Raji (cell line): ENCODE measurements around the gene STK38L.

Source experiments
- POLR2A ChIP-seq: IDR thresholded peaks from 2 replicates; pipeline ENCODE4 v1.6.1; 2011; ENCODE audit warnings: low read depth, low read length, control low read depth; ENCODE audit not compliant: insufficient read depth

The STK38L gene

DNA sequence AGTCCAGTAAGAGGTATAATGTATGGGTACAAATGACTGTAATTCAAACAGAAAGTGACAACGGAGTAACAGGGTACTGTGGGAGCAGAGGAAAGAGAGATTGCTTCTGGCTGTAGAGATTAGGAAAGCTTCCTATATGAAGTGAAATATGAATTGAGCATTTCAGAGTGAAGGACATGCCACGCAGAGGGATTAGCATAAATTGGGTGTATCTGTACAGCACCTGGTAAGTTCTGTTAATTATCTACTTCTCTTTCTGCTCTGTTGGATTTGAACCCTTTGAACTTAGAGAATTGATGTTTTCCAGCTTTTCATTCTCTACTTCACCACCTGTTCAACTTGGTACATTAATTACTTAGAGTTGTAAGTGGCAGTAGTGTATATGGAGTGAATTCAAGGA lies 8.8 kb downstream of the STK38L start:
- TF ChIP-seq POLR2A, result no peak

DNA sequence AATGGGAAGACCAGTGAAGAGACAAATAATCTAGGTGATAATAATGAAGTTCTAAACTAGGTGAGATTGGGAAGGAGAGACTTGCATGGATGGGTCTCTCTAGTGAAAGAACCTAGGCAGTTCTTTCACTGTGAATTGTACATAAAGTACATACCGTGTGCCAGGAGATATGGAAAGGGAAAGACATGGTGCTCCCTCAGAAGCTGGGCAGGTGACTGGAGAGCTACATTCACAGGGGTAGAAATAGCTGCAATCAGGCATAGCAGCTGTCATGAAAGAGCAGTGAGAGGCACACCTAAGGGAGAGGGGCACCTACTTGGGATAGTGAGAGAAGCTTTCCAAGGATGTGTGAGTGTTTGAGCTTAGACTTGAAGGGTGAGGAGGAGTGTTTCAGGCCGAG lies 9.3 kb downstream of the STK38L start:
- no peak for TF ChIP-seq POLR2A

GRCh38 chr12:27255806-27256205 lies 11.7 kb downstream of the STK38L start:
- no peak for TF ChIP-seq POLR2A

DNA sequence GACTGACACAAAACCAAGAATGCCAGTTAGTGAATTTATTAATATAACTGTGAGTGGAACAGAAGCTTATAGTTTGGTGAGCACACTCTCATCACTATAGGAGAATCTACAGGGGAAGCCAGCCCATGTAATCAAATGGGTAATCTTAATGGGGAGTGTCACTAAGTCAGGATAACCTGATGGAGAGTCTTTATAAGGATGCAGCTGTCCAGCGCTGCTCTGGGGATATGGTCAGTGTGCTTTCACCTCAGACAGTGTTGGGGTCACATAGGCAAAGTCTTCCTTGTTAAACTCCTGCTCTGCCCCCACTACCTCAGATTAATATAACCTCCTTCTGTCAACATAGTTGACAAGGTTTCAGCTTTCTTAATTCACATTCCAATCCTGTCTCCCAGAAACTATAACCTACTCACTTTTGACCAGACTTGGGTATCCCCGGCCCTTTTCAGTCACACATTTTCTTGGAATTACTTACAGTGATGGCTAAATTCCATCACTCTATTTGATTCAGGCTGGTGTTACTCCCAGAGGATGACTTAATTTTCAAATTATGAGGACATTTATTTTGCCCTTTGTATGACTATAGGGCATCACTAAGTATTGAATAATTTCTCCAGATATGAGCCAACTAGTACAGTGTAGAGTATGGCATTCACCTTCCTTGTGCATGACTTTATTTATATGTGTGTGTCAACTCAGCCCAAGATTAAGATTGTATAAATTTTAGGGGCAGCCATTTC lies 13.2 kb downstream of the STK38L start:
- no peak for TF ChIP-seq POLR2A

GRCh38 chr12:27260746-27261145 lies 16.7 kb downstream of the STK38L start:
- TF ChIP-seq POLR2A, result no peak

- no peak for TF ChIP-seq POLR2A
Measured at GRCh38 chr12:27261866-27262265, 17.8 kb downstream of the STK38L start.

GRCh38 chr12:27270148-27270547 lies 26.1 kb downstream of the STK38L start:
- no peak for TF ChIP-seq POLR2A

DNA sequence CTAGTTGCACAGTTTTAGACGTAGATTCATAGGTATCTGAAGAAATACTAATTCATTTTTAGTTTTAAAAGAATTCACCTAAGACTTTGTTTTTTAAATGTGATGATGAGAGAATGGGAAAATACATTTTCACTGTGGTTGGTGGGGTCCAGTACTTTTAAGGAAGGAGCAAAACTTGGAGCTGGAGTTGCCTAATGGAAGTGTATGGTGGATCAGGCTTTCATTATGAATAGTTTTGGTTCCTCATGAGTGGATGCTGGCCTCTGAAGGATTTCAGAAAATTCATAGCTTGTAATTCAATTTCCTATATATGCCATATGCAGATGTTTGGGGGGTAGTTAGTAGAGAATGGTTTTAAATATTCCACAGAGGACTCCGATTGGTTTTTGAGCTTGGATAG lies 27.1 kb downstream of the STK38L start:
- TF ChIP-seq POLR2A, result no peak

DNA sequence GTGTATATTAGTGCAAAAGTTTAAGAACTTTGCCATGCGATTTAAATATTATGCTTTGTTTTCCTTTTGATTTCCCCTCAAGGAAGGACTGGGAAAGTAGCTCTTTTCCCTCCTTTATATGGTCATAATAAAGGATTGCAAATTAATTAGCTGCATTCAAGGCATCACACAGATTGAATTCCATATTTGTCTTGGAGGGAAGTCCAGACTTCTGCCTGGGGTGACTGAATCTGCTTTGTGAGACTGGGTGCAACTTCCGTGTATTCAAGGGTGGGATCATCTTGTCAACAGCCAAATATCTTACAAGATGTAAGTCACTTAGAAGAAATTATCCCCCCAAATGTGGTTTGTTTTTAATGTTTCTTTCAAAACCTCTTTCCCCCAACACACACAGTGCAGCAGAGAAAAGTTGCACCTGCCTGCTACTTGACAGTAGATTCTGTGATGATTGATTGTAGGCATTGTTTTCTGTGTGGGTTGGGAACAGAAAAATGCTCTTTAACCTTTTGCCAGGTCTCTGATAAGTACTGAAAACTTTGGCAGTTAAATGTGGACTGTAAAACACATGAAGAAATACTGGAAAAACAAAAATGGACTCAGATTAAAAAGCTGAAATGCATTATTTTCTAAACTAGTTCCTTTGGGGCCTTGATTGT lies 28.4 kb downstream of the STK38L start:
- TF ChIP-seq POLR2A, result no peak

DNA sequence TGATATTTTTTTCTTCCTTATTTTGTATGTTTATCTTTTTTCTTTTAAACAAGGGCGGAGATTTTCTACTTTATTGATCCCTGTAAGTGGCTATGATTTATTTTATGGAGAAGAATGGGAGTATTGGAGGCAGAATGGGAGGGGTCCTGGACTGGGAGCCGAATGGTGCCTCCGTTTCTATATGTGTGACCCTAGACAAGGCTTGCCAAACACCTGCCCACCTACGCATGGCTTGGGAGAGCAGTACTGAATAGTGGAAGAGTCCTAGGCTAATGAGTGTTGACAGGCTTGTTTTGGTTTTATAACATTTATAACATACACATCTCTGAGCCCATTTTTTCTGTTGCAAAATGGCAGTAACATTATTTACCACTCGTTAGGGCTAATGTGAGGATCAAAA lies 29.0 kb downstream of the STK38L start:
- no peak for TF ChIP-seq POLR2A

- TF ChIP-seq POLR2A, result no peak
Measured at GRCh38 chr12:27274706-27275105, 30.6 kb downstream of the STK38L start.

- no peak for TF ChIP-seq POLR2A
Measured at GRCh38 chr12:27276275-27276674, 32.2 kb downstream of the STK38L start.

DNA sequence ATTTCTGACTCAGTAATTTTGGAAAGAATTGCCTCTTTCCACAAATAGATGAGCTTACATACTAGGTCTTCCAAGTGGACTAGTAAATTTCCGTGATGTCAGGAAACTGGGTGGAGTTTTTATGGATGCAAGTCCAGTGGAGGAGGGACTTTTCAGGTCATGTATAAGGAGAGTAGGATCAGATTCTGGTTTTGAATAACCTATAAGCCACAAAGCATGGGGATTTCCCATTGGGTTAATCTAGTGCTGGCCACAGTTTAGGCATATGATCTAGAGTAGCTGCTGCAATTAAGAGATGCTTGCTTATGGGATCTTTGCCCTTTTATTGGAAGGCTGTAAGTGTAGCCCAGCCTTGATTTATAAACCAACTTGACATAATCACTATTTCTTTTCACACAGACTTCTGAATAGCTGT lies 33.8 kb downstream of the STK38L start:
- TF ChIP-seq POLR2A, result no peak

DNA sequence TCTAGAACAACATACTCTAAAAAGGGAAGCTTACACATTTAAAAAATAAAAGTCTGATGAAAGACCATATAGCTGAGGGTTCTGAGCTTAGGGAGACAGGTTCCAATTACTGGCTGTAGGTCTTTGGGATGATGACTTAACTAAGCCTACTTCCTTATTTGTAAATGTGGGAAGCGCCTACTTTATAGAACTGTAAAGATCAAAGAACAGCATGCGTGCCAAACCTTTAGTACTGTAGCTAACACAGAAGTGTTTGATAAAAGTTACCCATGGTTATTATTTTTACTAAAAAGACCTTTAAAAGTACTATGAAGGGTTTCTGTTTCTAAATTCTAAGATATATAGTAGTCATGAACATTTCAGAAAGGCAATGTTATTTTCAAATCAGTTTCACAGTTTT lies 35.7 kb downstream of the STK38L start:
- no peak for TF ChIP-seq POLR2A

DNA sequence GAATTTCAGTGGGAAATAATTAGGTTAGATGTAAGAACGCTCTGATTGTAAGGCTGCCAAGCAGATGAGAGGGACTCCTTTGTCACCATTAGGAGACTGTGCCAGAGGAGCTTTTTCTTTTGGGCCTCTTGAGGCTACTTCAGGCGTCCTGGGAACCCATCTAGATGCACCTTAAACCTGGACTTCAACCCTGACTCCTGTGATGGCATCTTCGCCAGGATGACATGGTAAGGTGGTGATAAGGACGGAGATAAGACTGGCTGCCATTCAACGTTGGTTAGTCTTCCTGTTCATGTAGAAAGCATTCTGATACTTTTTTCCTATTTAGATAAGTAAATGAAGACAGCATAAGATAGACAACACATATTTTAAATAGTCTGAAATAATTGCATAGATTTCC lies 36.3 kb downstream of the STK38L start:
- TF ChIP-seq POLR2A, result no peak

DNA sequence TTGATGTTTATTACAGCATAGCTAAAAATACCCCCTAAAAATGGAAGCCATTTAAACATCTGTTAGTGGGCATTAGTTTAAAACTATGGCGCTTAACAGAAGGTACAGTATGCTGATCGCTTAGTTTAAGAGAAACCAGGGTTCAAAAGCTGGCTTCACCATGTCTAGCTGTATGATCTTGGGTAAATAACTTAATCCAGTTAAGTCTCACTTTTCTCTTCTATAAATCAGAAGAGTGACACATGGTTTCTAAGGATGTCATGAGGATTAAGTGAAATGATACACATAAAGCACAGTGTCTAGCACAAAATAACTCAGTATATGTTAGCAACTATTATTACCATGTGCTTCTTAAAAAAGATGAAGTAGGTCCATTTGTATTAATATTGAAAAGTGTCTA lies 38.7 kb downstream of the STK38L start:
- TF ChIP-seq POLR2A, result no peak

GRCh38 chr12:27284021-27284420 lies 39.9 kb downstream of the STK38L start:
- TF ChIP-seq POLR2A, result no peak
